HepG2 (cell line): ENCODE data around the gene FIBCD1.

Experiments used
- HCFC1 ChIP-seq: fragments of 150-350 bp; IDR thresholded peaks from 2 replicates; pipeline ENCODE4 v1.6.1; 2014; ENCODE audit warnings: low read depth, low read length
- YY1 ChIP-seq: IDR thresholded peaks from 2 replicates; pipeline ENCODE4 v1.6.1; 2011; ENCODE audit warnings: low read length, low read depth, moderate library complexity, mild to moderate bottlenecking; ENCODE audit not compliant: insufficient read depth, insufficient replicate concordance
- ZNF281 ChIP-seq: sonication (generic); formaldehyde crosslinking; IDR thresholded peaks from 2 replicates; pipeline ENCODE4 v1.4.0; 2020; ENCODE audit warnings: missing genetic modification reagents, borderline replicate concordance

- TF ChIP-seq HCFC1: no peak
- no peak for TF ChIP-seq ZNF281 (CRISPR knock-in tag)
- TF ChIP-seq YY1: no peak
Measured at GRCh38 chr9:130902204-130903185, 36.6 kb downstream of the FIBCD1 start.
